DND-41 (cell line): Measurements from ENCODE around the gene SLC25A19.

ENCODE experiments used
- CTCF ChIP-seq: IDR thresholded peaks from 2 replicates; pipeline ENCODE4 v1.5.1; 2012; ENCODE audit warnings: borderline replicate concordance, low read length, moderate library complexity, mild to moderate bottlenecking; ENCODE audit not compliant: poor library complexity, severe bottlenecking; ENCODE audit errors: extremely low read depth
- EZH2 ChIP-seq: IDR thresholded peaks from 3 replicates; pipeline ENCODE4 v1.6.1; 2012; ENCODE audit warnings: borderline replicate concordance, low read depth, mild to moderate bottlenecking, moderate library complexity, low read length, inconsistent platforms; ENCODE audit not compliant: severe bottlenecking

GRCh38 chr17:75289115-75289831 is at the start of gene SLC25A19:
- peak; percentile 75 for TF ChIP-seq CTCF
- no peak for TF ChIP-seq EZH2
